Measurements from ENCODE around the gene POLR1E.

GRCh38 chr9:37497320-37497719, 11.6 kb downstream of the POLR1E start:
- TF ChIP-seq CTCF (IDR thresholded peaks at IDR 0.05) (no peak), USF2 (CRISPR knock-in tag; IDR thresholded peaks at IDR 0.05) (no peak), MAX (CRISPR knock-in tag; IDR thresholded peaks at IDR 0.05) (no peak), TEAD4 (CRISPR knock-in tag; IDR thresholded peaks at IDR 0.05) (no peak), FOXK1 (CRISPR knock-in tag; IDR thresholded peaks at IDR 0.05) (no peak), FOXJ3 (CRISPR knock-in tag; IDR thresholded peaks at IDR 0.05; ENCODE audit: borderline replicate concordance) (no peak), STAT6 (CRISPR knock-in tag; conservative IDR thresholded peaks at IDR 0.05; ENCODE audit: low read depth) (no peak), SMAD3 (CRISPR knock-in tag; IDR thresholded peaks at IDR 0.05; ENCODE audit: borderline replicate concordance) (no peak), JAZF1 (CRISPR knock-in tag; IDR thresholded peaks at IDR 0.05) (no peak), ZNF121 (CRISPR knock-in tag; IDR thresholded peaks at IDR 0.05) (no peak), JUN (CRISPR knock-in tag; IDR thresholded peaks at IDR 0.05) (no peak)

Measured in WTC11 (cell line).